ENCODE data around the gene SKIC8.

Gene SKIC8

GRCh38 chr15:78317145-78317836 is 17.9 kb upstream of the SKIC8 start:
- Histone ChIP-seq H3K4me3 (ENCODE audit: low read length) (no peak overlapping the region), H3K4me1 (ENCODE audit: low read length) (no peaks in the 10 kb centered on the region), H3K9me2 (replicated peaks; ENCODE audit: insufficient read depth, low read length) (no peaks in the 10 kb centered on the region), H3K79me2 (ENCODE audit: low read length) (no peaks in the 10 kb centered on the region), H3F3A (ENCODE audit: insufficient read depth, low read length) (no peaks in the 10 kb centered on the region), H4K20me1 (ENCODE audit: insufficient read depth, low read length) (no peaks in the 10 kb centered on the region), H3K36me3 (replicated peaks; ENCODE audit: insufficient read depth, low read length) (no peaks in the 10 kb centered on the region), H3K9ac (ENCODE audit: low read length) (no peak overlapping the region), H3K27ac (ENCODE audit: low read length) (no peak overlapping the region), H3K27me3 (replicated peaks; ENCODE audit: insufficient read depth, low read length) (no peaks in the 10 kb centered on the region), H3K4me2 (ENCODE audit: low read depth, low read length) (no peak overlapping the region), H3K9me3 (replicated peaks; ENCODE audit: insufficient read depth, low read length) (no peaks in the 10 kb centered on the region), H2AFZ (ENCODE audit: low read length) (no peak overlapping the region)
- TF ChIP-seq EZH2phosphoT487 (IDR thresholded peaks at IDR 0.05; ENCODE audit: low read length) (no peak), CTCF (IDR thresholded peaks at IDR 0.05; ENCODE audit: low read length) (peak; percentile 17)
- no peak for DNase-seq

- H3K9ac ChIP-seq (ENCODE audit: low read length), result no peak overlapping the region
- H2AFZ ChIP-seq (ENCODE audit: low read length), result no peak overlapping the region
- no peak overlapping the region for H3K4me3 ChIP-seq (ENCODE audit: low read length)
- no peak overlapping the region for H3K27ac ChIP-seq (ENCODE audit: low read length)
- H3K4me2 ChIP-seq (ENCODE audit: low read depth, low read length), result no peak overlapping the region
- no peak for TF ChIP-seq CTCF (IDR thresholded peaks at IDR 0.05; ENCODE audit: low read length)
- no peak for TF ChIP-seq EZH2 (optimal IDR thresholded peaks at IDR 0.05; ENCODE audit: low read depth, low read length)
- no peak for TF ChIP-seq EZH2phosphoT487 (IDR thresholded peaks at IDR 0.05; ENCODE audit: low read length)
- no peaks in the 10 kb centered on the region for H3K4me1 ChIP-seq (ENCODE audit: low read length)
- H3F3A ChIP-seq (ENCODE audit: insufficient read depth, low read length), result no peaks in the 10 kb centered on the region
- no peaks in the 10 kb centered on the region for H3K27me3 ChIP-seq (replicated peaks; ENCODE audit: insufficient read depth, low read length)
- H4K20me1 ChIP-seq (ENCODE audit: insufficient read depth, low read length), result no peaks in the 10 kb centered on the region
- no peak for DNase-seq
- H3K9me3 ChIP-seq (replicated peaks; ENCODE audit: insufficient read depth, low read length), result no peaks in the 10 kb centered on the region
- H3K36me3 ChIP-seq (replicated peaks; ENCODE audit: insufficient read depth, low read length), result no peaks in the 10 kb centered on the region
- H3K79me2 ChIP-seq (ENCODE audit: low read length), result no peaks in the 10 kb centered on the region
- H3K9me2 ChIP-seq (replicated peaks; ENCODE audit: insufficient read depth, low read length), result no peaks in the 10 kb centered on the region
These were observed 17.1 kb upstream of the SKIC8 start for GRCh38 chr15:78316283-78317083.

DNA sequence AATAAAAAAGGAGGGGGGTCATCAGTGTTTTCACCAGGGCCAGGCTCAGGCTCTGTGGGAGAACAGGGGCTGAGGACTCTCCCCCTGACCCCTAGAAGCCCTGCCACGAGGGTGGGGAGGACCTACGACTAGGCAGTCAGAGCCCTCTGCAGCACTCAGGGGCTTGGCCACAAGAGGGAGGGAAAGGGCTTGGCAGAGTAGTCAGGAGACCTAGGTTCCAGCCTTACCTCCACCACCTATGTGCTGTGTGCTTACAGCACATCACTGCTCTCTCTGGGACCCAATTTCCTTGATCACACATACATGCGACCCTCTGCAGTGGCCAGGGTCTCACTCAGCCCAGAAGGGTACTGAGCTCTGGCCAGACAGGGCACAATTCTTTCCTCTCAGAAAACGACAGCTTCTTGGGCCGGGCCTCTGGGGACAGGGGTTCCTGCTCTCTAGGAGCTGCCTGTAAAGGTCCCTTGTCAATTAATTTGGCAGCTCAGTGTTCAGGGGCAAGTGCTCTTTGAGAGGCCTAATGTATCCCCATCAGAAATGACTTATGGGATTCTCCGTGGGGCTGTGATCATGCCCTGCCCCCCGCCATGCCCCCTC is 16.4 kb upstream of the SKIC8 start:
- no peak for DNase-seq
- Histone ChIP-seq H3K4me3 (ENCODE audit: low read length) (no peak overlapping the region), H3K9me2 (replicated peaks; ENCODE audit: insufficient read depth, low read length) (no peaks in the 10 kb centered on the region), H3K36me3 (replicated peaks; ENCODE audit: insufficient read depth, low read length) (no peaks in the 10 kb centered on the region), H3K9me3 (replicated peaks; ENCODE audit: insufficient read depth, low read length) (no peaks in the 10 kb centered on the region), H3K9ac (ENCODE audit: low read length) (no peak overlapping the region), H3K27ac (ENCODE audit: low read length) (no peak overlapping the region), H3K4me1 (ENCODE audit: low read length) (no peaks in the 10 kb centered on the region), H4K20me1 (ENCODE audit: insufficient read depth, low read length) (no peaks in the 10 kb centered on the region), H3K4me2 (ENCODE audit: low read depth, low read length) (no peak overlapping the region), H3K27me3 (replicated peaks; ENCODE audit: insufficient read depth, low read length) (no peaks in the 10 kb centered on the region), H2AFZ (ENCODE audit: low read length) (no peak overlapping the region), H3F3A (ENCODE audit: insufficient read depth, low read length) (no peaks in the 10 kb centered on the region), H3K79me2 (ENCODE audit: low read length) (no peaks in the 10 kb centered on the region)
- TF ChIP-seq EZH2phosphoT487 (IDR thresholded peaks at IDR 0.05; ENCODE audit: low read length) (no peak), CTCF (IDR thresholded peaks at IDR 0.05; ENCODE audit: low read length) (no peak), EZH2 (optimal IDR thresholded peaks at IDR 0.05; ENCODE audit: low read depth, low read length) (no peak)

Data from MM.1S (cell line).